ENCODE measurements around the gene ZNF536.
"Not testable (repeated sequence)": the region's sequence is repeated elsewhere in the genome, so short reads cannot be mapped to it uniquely, and the experiment has no call there.

ZNF536 gene

DNA sequence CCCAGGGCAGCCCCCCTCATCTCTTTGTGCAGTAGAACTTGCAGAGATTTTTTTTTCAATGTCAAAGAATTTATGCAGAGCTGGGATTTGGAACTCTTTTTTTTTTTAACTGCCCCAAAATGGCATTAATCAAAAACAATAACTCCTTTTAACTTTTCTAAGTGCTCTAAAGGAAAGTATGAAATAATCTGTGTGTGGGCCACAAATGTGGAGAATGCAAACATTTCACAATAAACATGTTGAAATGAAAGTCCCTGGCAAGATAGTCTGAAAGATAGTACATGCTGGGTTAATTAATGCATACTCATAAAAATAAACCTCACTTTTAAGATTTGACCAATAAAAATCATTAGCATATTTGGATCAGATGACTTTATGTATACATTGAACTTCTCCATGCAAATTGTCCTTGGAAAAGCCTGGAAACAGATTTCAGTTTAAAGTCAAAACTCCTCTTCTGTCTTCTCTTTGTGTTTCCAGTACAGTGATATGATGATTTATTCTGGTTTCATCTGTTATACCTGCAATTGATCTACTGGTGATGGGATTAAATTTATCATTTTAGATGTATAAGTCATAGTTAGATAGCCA is 30.5 kb upstream of the ZNF536 start:
- no peak for DNase-seq (ENCODE audit: low read depth)

DNA sequence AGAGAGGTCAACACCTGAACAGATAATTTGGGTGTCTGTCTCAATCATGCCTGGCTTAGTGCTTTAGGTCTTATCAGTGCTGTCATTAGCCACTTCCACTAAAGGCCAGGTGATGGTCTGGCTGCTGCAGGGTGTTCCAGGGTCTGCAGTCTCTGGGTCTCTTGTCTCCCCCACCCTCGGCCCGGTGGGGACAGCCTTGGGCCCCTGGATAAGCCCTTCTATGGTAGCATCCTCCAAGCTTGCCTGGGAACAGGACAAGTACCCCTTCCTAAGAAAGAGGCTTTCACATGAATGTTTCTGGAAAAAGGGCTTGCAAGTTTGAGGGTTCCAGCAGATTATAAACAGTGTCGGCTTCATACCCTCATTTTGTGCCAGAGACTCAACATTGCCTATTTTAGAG is 29.3 kb upstream of the ZNF536 start:
- no peak for DNase-seq (ENCODE audit: low read depth)

DNA sequence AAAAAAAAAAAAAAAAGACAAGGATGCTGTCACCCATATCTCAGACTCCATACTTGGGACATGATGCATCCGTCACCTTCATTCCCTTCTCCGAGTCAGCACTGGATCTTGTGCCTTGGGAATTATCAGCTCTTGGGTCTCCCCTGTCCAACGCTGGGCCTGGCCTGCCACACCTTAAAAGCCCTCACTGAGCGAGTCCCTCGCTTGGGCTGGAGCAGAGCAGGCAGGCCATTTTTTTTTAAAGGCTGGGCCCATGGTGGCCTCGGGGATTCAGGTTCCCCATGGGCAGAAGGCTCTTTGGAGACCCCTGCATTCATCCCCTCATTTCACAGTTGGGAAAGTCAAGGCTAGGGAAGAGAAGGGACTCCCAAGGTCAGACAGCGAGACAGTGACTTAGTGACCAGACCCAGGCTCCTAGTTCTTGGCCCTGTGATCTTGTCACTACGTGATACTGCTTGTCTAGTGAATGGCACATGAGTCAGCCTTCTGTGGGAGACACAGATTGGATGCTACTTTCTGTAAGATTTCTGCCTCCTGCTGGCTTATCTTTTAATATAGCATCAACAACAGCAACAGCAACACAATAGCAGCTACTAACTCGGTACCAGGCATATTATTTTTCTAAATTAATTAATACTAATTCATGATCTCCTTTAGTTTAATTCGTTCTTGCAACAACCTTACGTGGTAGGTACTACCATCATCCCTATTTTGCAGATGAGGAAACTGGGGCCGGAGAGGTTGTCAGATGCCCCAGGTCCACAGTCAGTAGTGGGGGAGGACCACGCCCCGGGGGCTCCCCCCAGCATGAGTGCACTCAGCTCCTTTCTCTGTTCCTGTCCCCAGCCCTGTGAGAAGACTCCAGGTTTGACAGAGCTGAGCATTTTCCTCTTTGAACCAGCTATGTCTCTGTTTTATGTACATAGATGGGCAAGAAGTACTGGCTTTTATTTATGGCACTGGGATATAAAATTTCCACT is 27.4 kb upstream of the ZNF536 start:
- DNase-seq (ENCODE audit: low read depth) = no peak

DNA sequence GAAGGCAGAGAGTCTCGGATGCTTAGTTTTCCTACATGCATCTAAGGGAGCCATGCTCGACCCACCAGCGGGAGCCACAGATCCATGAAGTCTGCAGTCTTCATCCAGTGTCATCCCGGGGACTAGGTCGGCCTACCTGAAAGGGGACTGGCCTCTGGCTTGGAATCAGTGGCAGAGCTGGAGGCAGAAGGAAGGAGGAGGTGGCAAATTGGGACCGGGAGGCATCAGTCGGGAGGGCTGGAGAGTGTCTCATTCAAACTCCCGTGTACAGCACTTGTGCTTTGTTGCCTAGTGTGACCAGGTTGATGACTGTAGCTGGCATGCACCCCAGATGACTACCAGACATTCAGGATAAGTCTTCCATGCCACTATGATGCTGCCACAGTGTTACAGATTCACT is 26.5 kb upstream of the ZNF536 start:
- DNase-seq (ENCODE audit: low read depth) = no peak

DNA sequence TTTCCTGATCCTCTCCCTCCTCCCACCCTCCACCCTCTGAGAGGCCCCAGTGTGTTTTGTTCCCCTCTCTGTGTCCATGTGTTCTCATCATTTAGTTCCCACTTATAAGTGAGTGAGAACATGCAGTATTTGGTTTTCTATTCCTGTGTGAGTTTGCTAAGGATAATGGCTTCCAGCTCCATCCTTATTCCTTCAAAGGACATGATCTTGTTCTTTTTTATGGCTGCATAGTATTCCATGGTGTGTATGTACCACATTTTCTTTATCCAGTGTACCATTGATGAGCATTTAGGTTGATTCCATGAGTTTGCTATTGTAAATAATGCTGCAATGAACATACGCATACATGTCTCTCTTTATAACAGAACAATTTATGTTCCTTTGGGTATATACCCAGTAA is 25.7 kb upstream of the ZNF536 start:
- not testable (repeated sequence) for DNase-seq (ENCODE audit: low read depth)

DNA sequence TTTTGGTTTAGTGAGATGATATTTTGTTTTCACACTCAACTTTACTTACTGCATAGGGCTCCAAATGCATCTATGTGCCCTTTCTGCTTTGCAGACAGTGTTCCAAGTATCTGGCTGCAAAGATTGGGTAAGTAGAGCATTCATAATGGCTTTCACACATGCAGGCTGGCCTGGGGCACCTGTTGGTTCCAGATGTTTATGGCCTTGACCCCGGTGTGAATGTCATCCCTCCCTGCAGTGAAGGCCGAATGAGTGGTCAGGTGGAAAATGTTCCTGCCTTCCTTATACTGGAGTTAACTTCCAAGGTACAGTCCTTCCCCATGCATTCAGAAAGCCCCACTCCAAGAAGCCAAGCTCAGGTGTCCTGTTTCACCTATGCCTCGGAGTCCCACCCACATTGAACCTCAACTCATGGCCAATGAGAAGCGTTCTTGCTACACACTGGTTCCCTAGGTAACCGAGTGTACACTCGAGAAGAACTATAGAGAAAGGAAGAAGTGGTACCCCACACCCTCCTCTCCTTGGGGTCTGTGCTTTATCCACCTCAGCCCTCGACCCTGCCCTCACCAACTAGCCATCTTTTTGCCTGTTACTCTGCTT is 23.0 kb upstream of the ZNF536 start:
- no peak for DNase-seq (ENCODE audit: low read depth)

DNA sequence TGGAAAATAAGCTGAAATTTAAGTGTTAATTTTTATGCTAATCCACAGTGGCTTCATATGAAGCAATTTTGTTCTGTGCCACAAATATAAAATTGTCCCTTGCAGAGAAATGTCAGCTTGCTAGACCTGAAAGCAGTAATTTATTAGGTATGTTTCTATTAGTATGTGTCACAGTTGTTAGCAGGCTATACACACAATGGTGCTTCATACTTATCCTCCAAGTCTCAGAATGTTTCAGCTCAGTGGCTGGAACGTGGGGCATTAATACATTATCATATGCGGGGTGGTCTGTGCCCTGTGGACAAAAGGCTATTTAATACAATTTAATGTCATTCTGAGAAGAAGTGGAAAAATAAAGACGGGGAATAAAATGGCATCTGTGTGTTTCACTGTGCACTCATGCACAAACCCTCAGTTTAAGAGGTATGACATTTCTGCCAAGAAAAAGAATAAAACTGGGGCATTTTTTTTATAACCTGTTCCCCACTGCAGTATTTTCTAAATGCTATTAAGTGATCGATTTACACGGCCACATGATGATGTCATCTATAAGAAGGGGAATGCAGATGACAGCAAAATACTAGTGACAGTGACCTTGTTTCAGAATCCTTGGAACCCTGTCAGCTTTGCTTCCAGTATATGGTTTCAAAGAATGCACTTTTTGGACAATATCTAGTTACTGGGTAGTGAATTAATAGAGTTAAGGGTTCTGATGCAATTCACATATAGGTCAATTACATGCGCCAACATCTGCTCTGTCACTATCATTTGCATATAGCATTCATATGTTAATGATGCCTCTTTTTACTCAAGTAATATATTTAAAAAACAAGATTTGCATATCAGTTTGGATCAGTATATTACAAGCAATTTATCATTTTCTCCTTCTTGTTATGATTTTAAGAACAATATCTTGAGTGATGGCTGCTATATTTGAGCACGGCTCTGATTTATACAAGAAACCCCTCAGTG is 21.2 kb upstream of the ZNF536 start:
- DNase-seq (ENCODE audit: low read depth) = no peak

DNA sequence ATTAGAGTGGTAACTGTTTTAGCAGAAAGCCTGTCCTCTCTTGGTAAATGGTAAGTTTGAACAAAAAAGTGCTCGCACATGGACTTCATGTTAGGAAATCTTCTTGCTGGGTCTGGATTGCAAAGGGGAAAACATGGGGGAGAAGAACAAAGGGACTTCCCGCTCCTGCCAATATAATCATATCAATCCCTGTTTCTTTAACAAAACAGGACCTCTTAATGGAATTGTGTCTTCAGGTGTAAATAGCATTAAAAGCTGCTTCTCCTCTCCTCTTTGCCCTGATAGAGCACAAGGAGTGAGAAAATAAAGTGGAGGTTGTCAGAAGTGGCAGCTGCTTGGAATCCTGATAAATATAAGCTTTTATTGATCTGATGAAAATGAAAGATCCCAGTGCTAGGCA is 20.4 kb upstream of the ZNF536 start:
- DNase-seq (ENCODE audit: low read depth) = no peak

DNA sequence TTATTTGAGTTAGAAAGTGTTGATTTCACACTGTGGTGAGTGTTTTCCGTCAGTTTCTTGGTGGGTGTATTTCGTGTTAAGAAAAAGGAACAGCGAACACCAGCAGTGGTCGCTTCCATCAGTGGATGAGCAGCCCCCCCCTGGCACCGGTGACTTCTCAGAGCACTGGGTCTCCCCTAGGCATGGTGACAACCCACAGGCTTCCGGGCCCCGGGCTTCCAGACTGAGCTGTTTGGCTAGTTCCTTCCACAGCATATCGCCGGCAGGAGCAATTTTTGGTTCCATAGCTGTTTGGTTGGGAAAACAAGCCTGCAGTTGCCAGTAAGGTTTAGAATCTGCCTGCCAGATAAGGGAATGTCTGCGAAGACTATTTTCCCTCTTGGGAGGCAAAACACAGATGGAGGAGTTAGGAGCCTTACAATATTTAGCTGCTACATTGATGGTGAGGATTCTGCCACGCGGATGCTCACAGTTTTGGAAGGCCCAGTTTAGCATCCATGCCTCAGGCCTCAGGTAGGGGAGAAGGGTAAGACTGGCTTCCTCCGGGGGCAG is 18.7 kb upstream of the ZNF536 start:
- DNase-seq (ENCODE audit: low read depth) = no peak

DNA sequence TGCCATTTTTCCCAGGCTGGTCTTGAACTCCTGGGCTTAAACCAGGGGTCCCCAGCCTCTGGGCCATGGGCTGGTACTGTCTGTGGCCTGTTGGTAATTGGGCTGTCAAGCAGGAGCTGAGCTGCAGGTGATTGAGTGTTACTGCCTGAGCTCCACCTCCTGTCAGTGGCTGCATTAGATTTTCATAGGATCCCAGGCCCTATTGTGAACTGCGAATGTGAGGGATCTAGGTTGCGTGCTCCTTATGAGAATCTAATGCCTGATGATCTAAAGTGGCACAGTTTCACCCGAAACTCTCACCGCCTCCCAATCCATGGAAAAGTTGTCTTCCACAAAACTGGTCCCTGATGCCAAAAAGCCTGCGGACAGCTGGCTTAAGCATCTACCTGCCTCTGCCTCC is 16.6 kb upstream of the ZNF536 start:
- no peak for DNase-seq (ENCODE audit: low read depth)

DNA sequence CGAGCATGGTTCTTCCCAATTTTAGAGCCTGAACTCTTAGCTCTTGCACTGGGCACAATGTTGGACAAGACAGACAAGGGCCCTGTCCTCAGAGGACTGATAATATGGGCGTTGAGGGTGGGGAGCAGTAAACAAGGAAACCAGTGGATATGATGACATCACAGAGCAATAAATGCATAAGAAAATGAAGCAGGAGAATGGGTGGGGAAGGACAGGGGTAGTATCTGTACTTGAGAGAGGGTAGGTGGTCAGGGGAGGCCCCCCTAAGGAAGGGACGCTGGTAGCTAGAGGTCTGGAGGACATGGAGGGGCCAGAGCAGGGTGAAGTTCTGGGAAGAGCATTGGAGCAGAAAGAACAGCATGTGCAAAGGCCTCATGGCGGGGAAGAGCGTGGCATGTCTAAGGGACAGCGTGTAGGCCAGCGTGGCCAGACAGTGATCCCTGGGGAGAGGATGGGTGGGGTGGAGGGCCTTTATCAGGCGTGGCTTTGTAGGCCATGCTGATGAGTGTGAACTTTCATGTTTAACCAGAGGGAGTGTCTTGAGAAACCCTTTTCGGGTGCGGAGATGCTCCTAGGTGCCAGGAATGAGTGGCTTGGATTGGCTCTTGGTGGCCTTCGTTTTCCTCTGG is 15.1 kb upstream of the ZNF536 start:
- DNase-seq (ENCODE audit: low read depth) = no peak

DNA sequence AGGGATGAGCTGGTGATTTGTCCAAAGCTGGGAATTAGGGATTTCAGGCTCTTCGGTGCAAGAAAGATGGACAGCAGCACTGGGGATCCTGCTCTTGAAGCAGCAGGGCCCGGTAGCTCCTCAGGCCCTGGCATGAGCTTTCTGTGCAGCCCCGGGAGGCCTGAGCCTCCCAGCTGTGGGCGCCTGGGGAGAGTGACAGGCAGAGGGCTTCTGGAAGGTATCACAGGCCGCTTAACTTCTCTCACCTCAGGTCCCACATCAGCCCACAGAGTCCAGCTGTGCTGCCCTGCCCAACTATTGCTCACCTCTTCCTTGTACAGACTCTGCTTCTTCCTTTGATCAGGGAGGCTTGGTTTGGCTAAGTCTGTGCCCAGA is 14.6 kb upstream of the ZNF536 start:
- DNase-seq (ENCODE audit: low read depth) = no peak

DNA sequence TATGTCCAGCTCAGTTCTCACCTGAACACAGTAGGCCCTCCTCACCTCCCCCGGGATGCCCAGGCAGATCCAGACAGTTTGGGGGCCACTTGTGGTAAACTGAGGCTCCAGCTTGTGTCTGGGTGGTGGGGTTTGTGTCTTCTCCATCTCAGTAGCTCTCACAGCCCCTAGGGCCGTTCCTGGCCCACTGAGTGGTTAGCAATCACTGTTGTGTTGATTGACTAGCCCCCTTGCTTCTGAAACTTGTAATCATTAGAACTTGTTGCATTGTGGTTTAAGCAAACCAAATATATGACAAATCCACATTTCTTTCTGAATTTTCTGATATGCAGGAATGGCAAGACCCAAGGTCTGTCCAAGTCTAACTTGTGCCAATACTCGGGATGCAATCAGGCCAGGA is 13.9 kb upstream of the ZNF536 start:
- no peak for DNase-seq (ENCODE audit: low read depth)

DNA sequence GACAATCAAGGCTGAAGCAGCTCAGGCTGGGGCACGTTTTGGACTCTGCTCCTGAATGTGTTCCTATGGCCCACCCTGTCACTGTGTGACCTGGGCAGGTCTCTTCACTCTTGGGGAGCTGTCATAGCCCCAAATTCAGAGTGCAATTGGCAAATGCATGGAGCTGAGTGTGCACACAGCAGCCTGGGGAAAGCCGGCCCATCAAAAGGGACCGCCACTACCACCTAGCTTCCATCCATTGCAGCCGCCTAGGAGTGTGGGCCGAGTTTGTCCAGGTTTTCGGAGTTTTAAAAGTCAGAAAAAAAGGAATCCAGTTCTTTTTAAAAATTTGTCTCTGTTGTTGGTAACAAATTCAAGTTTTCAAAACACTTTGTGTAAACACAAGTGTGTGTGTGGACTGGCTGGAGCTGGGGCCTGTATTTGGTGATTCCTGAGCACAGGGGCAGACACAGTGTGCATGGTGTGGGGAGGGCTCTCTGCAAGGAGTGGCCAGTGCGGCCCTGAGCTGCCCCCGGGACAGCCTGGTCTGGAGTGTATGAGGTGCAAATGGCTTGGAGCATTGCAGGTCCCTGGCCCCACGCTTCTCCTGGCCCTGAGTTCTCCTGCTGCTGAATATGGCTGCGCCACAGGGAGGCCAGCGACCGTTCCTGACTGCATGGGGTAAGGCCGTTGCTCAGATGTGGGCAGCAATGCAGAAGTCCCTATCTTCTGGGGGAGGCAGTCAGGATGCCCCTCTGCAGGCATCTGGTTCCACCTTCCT is 13.2 kb upstream of the ZNF536 start:
- DNase-seq (ENCODE audit: low read depth) = no peak

DNA sequence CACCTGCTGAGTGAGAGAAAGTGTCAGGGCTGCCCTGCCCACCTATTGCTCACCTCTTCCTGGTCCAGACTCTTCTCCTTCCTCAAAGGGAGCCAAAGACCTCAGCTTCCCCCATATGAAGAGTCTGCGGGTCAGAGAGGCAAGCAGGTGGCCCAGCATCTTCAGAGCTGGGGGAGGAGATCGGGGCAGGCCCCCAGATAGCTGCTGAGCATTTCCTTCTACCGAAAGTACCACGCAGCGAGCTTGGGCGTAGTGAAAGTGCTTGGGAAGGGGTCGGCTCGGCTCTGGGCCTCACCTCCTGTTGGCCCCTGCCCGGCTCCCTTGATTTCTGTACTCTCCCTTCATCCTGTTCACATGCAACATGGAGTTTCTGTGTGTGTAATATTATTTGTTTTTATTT is 12.2 kb upstream of the ZNF536 start:
- DNase-seq (ENCODE audit: low read depth) = no peak

DNA sequence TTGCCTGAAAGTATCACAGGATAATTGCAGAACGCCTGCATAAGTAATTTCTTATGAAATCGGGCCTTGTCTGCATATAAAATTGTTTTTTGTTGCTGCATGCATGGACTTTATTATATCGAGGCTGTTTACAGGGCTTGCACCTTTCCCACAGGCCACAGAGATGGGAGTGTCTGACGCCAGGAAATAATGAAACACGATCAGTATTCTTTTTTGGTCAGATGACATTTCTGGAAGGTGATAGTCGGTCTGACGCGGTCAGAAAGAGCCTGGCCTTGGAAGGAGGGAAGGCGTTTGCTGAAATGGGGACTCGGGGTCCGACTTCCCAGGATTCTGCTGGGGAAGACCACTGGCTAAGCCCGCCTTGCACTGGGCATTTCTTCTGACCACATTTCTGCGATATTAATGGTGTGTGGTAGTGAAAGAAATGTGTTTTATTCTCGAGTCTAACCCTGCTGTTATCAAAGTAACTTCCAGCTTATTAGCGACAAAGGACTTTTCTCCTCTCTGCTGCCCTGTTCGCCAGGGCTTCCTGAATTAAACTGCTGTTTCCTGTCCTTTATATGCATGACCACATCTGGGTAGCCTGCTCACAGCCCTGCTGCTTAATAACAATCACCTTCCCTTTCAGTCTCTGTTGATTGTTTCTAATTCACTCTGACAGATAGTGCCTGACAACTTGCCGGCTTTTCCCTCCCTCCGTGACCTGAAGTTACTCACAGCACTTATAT is 11.6 kb upstream of the ZNF536 start:
- DNase-seq (ENCODE audit: low read depth) = no peak

DNA sequence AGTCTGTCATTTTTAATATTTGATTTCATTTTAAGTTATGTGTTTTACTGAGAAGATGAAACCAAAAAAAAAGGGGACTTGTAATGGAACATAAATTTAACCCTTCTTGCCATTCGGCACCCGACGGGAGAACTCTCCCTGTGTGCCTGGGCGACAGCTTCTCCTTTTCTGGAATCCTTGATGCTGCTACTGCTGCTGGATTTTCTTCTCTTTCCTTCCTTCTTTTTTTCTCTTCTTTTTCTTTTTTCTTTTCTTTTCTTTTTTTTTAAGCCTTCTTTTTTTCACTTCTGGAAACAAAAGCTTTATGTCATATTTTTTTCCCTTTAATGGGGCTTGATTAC is 11.1 kb upstream of the ZNF536 start:
- DNase-seq (ENCODE audit: low read depth) = no peak

DNA sequence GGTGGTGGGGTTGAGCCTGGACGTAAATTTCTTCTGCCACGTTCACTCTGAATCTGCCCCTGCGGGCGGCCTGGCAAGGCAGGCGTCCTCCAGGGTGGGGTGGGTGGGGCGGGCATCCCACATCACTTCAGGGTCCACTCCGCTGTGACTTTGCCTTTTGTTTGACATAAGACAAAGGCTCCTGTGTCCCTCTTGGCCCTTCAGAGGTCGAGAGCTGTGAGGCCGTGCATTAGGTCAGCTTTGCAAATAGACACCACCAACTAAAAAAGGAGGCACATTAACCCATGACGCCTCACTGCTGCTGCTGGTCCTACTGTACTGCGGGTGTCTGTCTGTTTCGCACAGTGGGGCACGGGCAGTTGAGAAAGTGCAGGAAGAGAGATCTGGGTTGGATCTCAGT is 10.5 kb upstream of the ZNF536 start:
- DNase-seq (ENCODE audit: low read depth) = no peak

DNA sequence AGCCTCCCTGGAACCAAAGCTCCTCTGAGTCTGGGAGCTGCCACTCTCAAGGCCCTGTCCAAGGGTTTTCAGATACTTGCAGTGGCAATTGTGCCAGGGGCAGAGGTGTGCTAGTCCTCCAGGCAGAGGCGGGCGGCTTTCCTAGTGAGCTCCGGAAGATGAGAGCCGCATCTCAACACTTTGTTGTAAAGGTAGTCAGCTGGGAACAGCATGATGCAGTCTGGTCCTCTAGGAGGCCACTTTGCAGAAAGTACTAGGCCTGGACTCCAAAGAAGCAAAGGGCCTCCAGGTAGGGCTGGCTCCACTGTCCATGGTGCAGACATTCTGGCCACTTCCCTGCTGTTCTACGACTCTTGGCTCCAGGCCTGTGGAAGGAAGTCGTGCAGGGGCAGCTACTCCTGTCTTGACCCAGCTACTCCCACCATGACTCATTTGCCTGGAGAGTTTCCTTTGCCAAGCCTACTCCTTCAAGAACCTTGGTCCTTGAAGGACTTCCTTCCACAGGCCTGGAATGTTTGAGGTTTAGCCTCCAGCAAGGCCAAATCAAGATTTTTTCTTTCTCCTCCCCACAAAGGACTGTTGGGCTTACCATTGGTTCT is 9.9 kb upstream of the ZNF536 start:
- no peak for DNase-seq (ENCODE audit: low read depth)

DNA sequence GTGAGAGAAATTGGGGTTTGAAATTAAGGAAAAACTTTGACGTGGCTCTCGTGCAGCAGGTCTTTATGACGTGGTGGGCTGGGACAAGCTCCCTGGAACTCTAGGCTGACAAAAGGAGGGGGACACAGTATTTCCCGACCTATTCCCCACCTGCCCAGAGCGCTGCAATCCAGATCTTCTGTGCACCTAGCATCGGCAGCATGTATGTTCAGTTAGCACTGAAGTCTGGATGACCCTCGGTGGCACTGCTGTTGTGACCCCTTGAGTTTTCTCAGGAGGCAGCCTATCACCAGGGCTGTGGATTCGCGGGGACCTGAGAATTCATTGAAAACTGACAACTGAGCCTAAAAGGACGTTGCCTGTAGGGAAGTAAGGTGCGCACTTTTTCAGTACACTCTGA is 9.1 kb upstream of the ZNF536 start:
- no peak for DNase-seq (ENCODE audit: low read depth)

All from stimulated activated CD8-positive, alpha-beta memory T cell treated with anti-CD3 and anti-CD28 coated beads, Interleukin-15, amount 100 ng/mL, for 24 hours (primary cell).